Measurements from ENCODE around the gene PSMD5.
A peak's percentile ranks its signal among the peaks of the same experiment; 100 is the strongest.

PSMD5 gene

DNA sequence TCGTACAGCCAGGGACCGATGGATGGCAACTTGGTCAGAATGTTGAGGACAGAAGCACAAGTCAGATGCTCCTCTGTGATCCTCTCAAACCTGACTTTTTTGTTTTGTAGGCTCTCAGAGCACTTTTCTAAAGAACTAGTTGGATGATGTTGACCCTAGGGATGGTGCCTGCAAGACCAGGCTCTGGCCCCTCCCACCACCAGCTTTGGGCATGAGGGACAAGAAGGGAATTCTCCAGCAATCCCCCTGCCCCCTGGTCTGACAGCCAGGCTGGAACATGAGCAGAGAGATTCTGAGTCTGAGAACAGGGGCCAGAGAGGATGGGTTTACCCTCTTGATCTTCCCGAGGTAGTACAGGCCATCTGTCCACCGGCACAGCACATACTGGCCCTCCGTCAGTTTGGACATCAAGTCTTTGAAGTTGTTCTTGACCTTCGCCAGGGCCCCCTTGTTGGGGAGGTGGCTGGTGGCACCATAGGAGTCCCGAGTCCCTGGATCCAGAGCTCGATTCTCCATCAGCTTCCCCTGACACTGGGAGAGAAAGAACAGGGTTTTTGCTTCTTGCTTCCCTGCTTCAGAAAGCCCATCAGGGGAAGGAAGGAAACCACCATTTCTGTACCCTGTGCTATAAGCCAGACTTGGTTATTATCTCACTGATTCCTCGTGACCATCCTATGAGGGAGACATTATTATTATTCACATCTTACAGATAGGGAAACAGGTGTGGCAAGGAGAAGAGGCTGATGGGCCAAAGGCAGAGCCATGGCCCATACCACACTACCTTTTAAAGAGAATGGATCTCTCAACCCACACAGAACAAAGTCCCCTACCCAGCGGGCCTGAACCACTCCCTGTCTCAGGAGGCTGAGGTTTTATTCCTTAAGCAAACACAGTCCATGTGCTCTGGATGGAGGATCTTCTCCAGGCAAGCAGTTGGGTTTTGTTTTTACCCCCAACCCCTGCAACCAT is 31.8 kb upstream of the PSMD5 start:
- DNase-seq: no peak

- DNase-seq: no peak
Observed at GRCh38 chr9:120873512-120873911, 30.8 kb upstream of the PSMD5 start.

GRCh38 chr9:120872791-120873502 is 30.2 kb upstream of the PSMD5 start:
- DNase-seq: no peak

- no peak for DNase-seq
Observed at GRCh38 chr9:120870206-120870605, 27.5 kb upstream of the PSMD5 start.

DNA sequence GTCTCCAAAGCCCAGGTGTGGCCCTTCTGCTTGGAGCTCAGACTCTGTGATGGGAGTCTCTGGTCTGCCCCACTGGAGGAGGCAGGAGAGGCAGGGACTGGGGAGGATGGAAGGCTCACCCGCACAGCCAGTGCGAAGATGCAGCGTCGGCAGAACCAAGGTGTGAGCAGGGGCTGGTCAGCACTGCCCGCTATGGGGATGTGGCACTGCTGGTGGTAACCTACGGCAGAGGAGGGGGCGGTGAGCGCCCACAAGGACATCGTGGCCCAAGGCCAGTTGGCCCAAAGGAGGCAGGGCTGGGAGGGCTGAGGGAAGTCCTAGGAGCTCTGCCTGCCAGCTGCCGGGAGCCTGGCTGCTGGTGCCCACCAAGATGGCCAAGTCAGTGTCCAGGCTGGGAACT is 27.0 kb upstream of the PSMD5 start:
- no peak for DNase-seq

DNA sequence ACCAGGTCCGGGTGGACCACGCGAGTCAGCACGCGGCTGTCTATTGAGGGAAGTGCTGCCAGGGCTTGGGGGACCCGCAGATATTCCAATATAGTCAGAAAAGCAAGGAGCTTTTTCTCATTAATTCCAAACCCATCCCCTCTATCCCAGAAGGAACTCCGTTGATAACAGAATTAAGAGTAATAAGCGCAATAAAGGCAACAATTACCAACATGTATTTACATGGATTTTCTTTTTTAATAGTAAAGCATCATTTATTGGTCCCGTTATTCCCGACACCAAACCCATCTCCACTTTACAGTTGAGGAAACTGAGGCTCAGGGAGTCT is 26.6 kb upstream of the PSMD5 start:
- DNase-seq: peak; percentile 33

DNA sequence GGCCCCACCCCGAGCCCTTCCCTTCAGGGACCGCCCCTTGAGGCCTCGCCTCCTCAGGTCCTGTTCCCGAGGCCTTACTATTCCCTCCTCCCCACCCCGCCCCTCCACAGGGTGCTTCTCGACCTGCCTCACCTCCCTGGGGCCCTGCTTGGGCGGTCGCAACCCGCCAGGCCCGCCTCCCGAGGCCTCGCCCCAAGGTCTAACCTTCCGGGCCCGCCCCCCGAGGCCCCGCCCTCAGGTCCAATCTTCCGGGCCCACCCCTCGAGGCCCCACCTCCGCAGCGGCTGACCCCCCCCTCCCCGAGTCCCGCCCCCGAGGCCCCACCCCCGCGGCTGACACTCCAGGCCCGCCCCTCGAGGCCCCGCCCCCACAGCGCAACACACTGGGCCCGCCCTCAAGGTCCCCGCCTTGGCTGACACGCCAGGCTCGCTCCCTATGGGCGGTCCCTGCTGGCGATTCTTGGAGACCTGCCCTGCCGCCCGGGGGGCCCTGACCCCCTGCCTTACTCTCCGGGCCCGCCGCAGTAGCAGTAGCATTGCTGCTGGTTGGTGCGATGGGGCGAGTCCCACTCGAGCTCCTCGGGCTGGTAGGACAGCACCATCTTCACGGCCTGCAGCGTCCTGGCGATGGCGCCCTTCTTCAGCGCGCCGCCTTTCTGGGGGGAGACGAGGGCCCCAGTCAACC is 26.1 kb upstream of the PSMD5 start:
- DNase-seq: peak; percentile 89

GRCh38 chr9:120868339-120868675 is 25.6 kb upstream of the PSMD5 start:
- DNase-seq: no peak

DNA sequence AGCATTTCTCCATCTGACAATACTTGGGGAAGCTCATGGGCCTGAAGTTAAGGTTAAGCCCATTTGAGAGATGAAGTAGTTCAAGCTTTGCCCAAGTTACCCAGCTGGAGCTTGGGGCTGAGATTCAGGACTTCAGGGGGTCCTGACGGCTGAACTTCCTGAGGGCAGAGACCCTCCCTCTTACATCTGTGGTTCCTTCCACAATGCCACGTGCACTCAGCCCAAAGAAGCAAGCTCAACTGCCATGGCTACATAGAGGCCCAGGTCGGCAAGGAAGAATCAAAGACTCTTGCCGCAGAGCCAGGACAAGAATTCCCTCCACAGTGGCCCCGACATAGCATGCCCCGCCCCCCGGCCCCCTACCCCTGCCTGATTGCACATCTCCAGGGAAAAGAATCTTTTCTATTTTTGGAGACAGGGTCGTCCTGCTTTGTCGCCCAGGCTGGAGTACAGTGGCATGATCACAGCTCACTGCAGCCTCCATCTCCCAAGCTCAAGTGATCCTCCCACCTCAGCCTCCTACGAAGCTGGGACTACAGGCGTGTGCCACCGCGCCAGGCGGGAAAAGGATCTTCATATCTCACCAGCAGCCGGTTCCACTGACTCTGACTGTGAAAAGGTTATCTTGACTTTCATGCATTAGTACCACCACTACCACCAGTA is 25.1 kb upstream of the PSMD5 start:
- no peak for DNase-seq

- no peak for DNase-seq
Observed at GRCh38 chr9:120866651-120867050, 23.9 kb upstream of the PSMD5 start.

GRCh38 chr9:120865809-120866208 is 23.1 kb upstream of the PSMD5 start:
- DNase-seq: no peak

GRCh38 chr9:120865176-120865575 is 22.5 kb upstream of the PSMD5 start:
- no peak for DNase-seq

- DNase-seq: no peak
Observed at GRCh38 chr9:120864719-120865118, 22.0 kb upstream of the PSMD5 start.

DNA sequence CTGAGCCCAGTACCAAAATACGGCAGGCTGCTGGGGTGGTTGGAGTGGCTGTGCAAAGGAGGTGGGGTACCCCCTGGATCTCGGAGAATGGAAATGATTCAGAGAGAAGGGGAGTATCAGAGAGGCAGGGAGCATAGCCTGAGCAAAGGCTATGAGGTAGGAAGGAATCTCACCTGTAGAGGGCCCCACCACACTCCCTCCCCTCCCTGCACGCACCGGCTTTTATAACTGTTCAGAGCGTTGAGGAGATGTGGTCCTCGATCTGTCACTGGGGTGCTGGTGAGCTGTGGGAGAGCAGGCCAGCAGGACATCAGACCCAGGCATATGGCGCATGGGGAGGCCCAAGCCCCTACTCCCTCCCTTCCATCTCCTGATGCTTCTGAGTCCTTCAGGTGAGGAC is 21.1 kb upstream of the PSMD5 start:
- DNase-seq: no peak

- DNase-seq: no peak
Observed at GRCh38 chr9:120862452-120862851, 19.7 kb upstream of the PSMD5 start.

GRCh38 chr9:120861935-120862334 is 19.2 kb upstream of the PSMD5 start:
- DNase-seq: no peak

DNA sequence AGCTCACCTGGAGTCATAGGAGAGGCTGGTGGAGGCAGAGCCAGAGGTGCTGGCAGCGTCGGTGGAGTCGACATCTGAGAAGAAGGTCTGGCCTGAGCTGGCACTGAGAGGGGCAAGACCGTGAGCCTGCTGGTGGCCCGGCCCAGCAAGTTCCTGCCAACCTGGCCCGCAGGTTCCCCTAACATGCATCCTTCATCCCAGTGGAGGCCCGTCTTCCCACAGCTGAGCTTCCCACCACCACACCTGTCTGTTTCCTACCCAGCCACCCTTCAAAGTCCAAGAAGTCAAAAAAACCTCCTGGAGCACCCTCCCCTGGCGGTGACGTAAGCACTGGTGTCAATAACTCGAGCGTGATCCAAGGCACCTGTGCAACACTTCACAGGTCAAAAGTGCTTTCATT is 17.4 kb upstream of the PSMD5 start:
- DNase-seq: no peak

GRCh38 chr9:120859361-120859760 is 16.6 kb upstream of the PSMD5 start:
- DNase-seq: no peak

- DNase-seq: no peak
Observed at GRCh38 chr9:120857902-120858301, 15.2 kb upstream of the PSMD5 start.

GRCh38 chr9:120857481-120857880 is 14.8 kb upstream of the PSMD5 start:
- DNase-seq: no peak

GRCh38 chr9:120856700-120857099 is 14.0 kb upstream of the PSMD5 start:
- no peak for DNase-seq

DNA sequence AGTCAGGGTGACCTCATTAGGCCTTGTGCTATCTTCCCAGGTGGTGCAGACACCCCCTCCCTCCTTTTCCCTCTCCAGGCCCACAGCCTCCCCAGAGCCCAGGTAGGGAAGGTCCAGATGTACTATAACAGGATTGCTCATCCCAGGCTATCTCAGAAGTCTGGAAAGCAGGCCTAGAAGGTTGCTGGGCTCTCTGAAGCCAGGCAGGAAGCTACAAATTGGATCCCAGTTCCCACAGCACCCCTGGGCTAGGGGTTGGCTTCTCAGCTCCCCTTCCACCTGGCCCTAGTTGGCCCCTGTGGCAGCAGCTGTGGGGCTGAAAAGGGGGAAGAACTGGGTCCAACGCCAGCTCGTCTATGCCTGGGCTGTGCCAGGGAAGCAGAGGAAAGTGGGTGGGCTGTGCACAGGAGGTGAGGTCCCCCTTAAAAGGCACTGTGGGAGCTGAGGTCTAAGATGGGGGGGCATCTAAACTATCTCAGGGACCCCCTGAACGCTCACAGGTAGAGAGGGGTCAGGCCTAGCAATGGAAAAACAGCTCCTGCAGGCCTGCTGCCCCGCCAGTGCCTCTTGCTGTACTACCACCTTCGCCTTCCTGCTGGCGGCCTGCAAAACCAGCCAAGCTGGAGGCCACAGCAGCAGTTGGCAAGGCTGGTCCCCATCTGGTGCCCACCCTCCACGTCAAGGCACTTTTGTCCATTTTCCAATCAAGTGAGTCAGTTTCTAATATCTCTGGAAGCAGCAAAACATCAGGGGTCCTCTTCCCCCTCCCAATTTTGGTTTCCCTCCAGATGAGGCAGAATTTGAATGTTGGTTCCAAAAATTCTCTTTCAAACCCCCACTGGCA is 13.3 kb upstream of the PSMD5 start:
- DNase-seq: no peak
